GM19238 (cell line): ENCODE measurements around the gene TRANK1.
"Not testable (repeated sequence)": the region's sequence is repeated elsewhere in the genome, so short reads cannot be mapped to it uniquely, and the experiment has no call there.

Experiments
- DNase-seq: peaks from one replicate; pipeline ENCODE4 v3.0.0; 2011; ENCODE audit warnings: low spot score; ENCODE audit not compliant: insufficient read length

Gene TRANK1

GRCh38 chr3:36957862-36958686 lies 13.2 kb upstream of the TRANK1 start:
- DNase-seq: no peak

- DNase-seq: no peak
These were observed 12.2 kb upstream of the TRANK1 start for GRCh38 chr3:36957063-36957462.

GRCh38 chr3:36956155-36956554 lies 11.3 kb upstream of the TRANK1 start:
- DNase-seq: no peak

- DNase-seq: no peak
These were observed 9.7 kb upstream of the TRANK1 start for GRCh38 chr3:36954452-36955134.

GRCh38 chr3:36947814-36948213 lies 3.0 kb upstream of the TRANK1 start:
- DNase-seq: not testable (repeated sequence)

- DNase-seq: no peak
These were observed 603 bp upstream of the TRANK1 start for GRCh38 chr3:36945333-36945980.

GRCh38 chr3:36944012-36944640 lies 728 bp downstream of the TRANK1 start:
- peak; percentile 57 for DNase-seq

GRCh38 chr3:36943601-36944000 lies 1.3 kb downstream of the TRANK1 start:
- no peak for DNase-seq

- no peak for DNase-seq
These were observed 2.1 kb downstream of the TRANK1 start for GRCh38 chr3:36942638-36943248.

- no peak for DNase-seq
These were observed 3.2 kb downstream of the TRANK1 start for GRCh38 chr3:36941658-36942057.

GRCh38 chr3:36941162-36941561 lies 3.7 kb downstream of the TRANK1 start:
- no peak for DNase-seq

GRCh38 chr3:36937492-36937891 lies 7.4 kb downstream of the TRANK1 start:
- DNase-seq: no peak

GRCh38 chr3:36933540-36934296 lies 11.1 kb downstream of the TRANK1 start:
- DNase-seq: no peak

GRCh38 chr3:36931424-36931823 lies 13.4 kb downstream of the TRANK1 start:
- not testable (repeated sequence) for DNase-seq

GRCh38 chr3:36928220-36928619 lies 16.6 kb downstream of the TRANK1 start:
- DNase-seq: no peak

- no peak for DNase-seq
These were observed 18.5 kb downstream of the TRANK1 start for GRCh38 chr3:36926292-36926897.

GRCh38 chr3:36924744-36925521 lies 19.9 kb downstream of the TRANK1 start:
- DNase-seq: no peak

GRCh38 chr3:36923981-36924743 lies 20.7 kb downstream of the TRANK1 start:
- DNase-seq: no peak

- DNase-seq: no peak
These were observed 21.3 kb downstream of the TRANK1 start for GRCh38 chr3:36923523-36923943.
